ENCODE measurements around the gene CCDC141. TPM values are rescaled to one million over a fixed set of nuclear protein-coding genes. Genes with fewer than 3 reads are reported as not detected.

CCDC141 gene
- total RNA-seq, 2 experiments from 2014 or later = 10.8 to 14.6 TPM

- Mint-ChIP-seq H3K27me3 (no peaks in the 10 kb centered on the region), H3K4me1 (peaks cover 3% of the 10 kb centered on the region), H3K27ac (no peak overlapping the region), H3K9me3 (no peaks in the 10 kb centered on the region), H3K4me3 (no peak overlapping the region), H3K36me3 (ENCODE audit: low read depth) (no peaks in the 10 kb centered on the region)
- DNase-seq = no peak
- POLR2A ChIA-PET = no interaction called here
- CTCF ChIA-PET = interaction anchor here (1.0 kb wide), 1 partner anchor 9 kb away, joined by 3 read pairs; no protein-coding TSS in a partner anchor
These were observed 100.8 kb downstream of the CCDC141 start for GRCh38 chr2:178949151-178949550.

GRCh38 chr2:178947006-178947405, 102.9 kb downstream of the CCDC141 start:
- Mint-ChIP-seq H3K27ac (no peak overlapping the region), H3K4me3 (no peak overlapping the region), H3K9me3 (no peaks in the 10 kb centered on the region), H3K27me3 (no peaks in the 10 kb centered on the region), H3K36me3 (ENCODE audit: low read depth) (no peaks in the 10 kb centered on the region), H3K4me1 (peaks cover 3% of the 10 kb centered on the region)
- ChIA-PET CTCF (no interaction called here), POLR2A (no interaction called here)
- no peak for DNase-seq

GRCh38 chr2:178946494-178946893, 103.4 kb downstream of the CCDC141 start:
- ChIA-PET POLR2A (no interaction called here), CTCF (no interaction called here)
- H3K9me3 Mint-ChIP-seq = no peaks in the 10 kb centered on the region
- H3K4me3 Mint-ChIP-seq = no peak overlapping the region
- no peak overlapping the region for H3K27ac Mint-ChIP-seq
- no peak for DNase-seq
- H3K27me3 Mint-ChIP-seq = no peaks in the 10 kb centered on the region
- H3K4me1 Mint-ChIP-seq = peaks cover 3% of the 10 kb centered on the region
- no peaks in the 10 kb centered on the region for H3K36me3 Mint-ChIP-seq (ENCODE audit: low read depth)

GRCh38 chr2:178943745-178944144, 106.2 kb downstream of the CCDC141 start:
- POLR2A ChIA-PET = no interaction called here
- CTCF ChIA-PET = no interaction called here
- no peak for DNase-seq
- no peaks in the 10 kb centered on the region for H3K4me1 Mint-ChIP-seq
- H3K4me3 Mint-ChIP-seq = no peak overlapping the region
- no peak overlapping the region for H3K27ac Mint-ChIP-seq
- H3K9me3 Mint-ChIP-seq = peaks cover 4% of the 10 kb centered on the region
- no peaks in the 10 kb centered on the region for H3K36me3 Mint-ChIP-seq (ENCODE audit: low read depth)
- H3K27me3 Mint-ChIP-seq = no peaks in the 10 kb centered on the region

GRCh38 chr2:178934571-178934970, 115.4 kb downstream of the CCDC141 start:
- Mint-ChIP-seq H3K4me1 (no peaks in the 10 kb centered on the region), H3K27me3 (no peaks in the 10 kb centered on the region), H3K36me3 (ENCODE audit: low read depth) (peaks cover 14% of the 10 kb centered on the region), H3K9me3 (peaks cover 30% of the 10 kb centered on the region), H3K27ac (no peak overlapping the region), H3K4me3 (no peak overlapping the region)
- CTCF ChIA-PET = no interaction called here
- POLR2A ChIA-PET = no interaction called here
- DNase-seq = no peak

- Mint-ChIP-seq H3K4me1 (no peaks in the 10 kb centered on the region), H3K27me3 (no peaks in the 10 kb centered on the region), H3K9me3 (peaks cover 30% of the 10 kb centered on the region), H3K36me3 (ENCODE audit: low read depth) (peaks cover 14% of the 10 kb centered on the region), H3K4me3 (no peak overlapping the region), H3K27ac (no peak overlapping the region)
- no peak for DNase-seq
- ChIA-PET POLR2A (no interaction called here), CTCF (no interaction called here)
These were observed 116.4 kb downstream of the CCDC141 start for GRCh38 chr2:178933493-178933892.

- CTCF ChIA-PET = no interaction called here
- no peak for DNase-seq
- Mint-ChIP-seq H3K27ac (no peak overlapping the region), H3K27me3 (no peaks in the 10 kb centered on the region), H3K4me1 (peaks cover 3% of the 10 kb centered on the region), H3K9me3 (peaks cover 6% of the 10 kb centered on the region), H3K36me3 (ENCODE audit: low read depth) (peaks cover 5% of the 10 kb centered on the region), H3K4me3 (no peak overlapping the region)
- POLR2A ChIA-PET = no interaction called here
These were observed 121.9 kb downstream of the CCDC141 start for GRCh38 chr2:178928077-178928476.

GRCh38 chr2:178927173-178927572, 122.8 kb downstream of the CCDC141 start:
- DNase-seq = no peak
- Mint-ChIP-seq H3K27ac (no peak overlapping the region), H3K27me3 (no peaks in the 10 kb centered on the region), H3K36me3 (ENCODE audit: low read depth) (peaks cover 5% of the 10 kb centered on the region), H3K4me3 (no peak overlapping the region), H3K4me1 (peaks cover 3% of the 10 kb centered on the region), H3K9me3 (peaks cover 6% of the 10 kb centered on the region)
- ChIA-PET CTCF (interaction anchor here (0.7 to 1.3 kb wide), 3 partner anchors 8 to 12 kb away, joined by 3 read pairs; no protein-coding TSS in a partner anchor), POLR2A (no interaction called here)

- H3K36me3 Mint-ChIP-seq (ENCODE audit: low read depth) = no peaks in the 10 kb centered on the region
- no peaks in the 10 kb centered on the region for H3K27me3 Mint-ChIP-seq
- POLR2A ChIA-PET = no interaction called here
- H3K9me3 Mint-ChIP-seq = no peaks in the 10 kb centered on the region
- no peak overlapping the region for H3K27ac Mint-ChIP-seq
- H3K4me3 Mint-ChIP-seq = no peak overlapping the region
- CTCF ChIA-PET = interaction anchor here (0.9 kb wide), 1 partner anchor 29 kb away, joined by 3 read pairs; no protein-coding TSS in a partner anchor
- no peak for DNase-seq
- H3K4me1 Mint-ChIP-seq = peaks cover 3% of the 10 kb centered on the region
These were observed 125.1 kb downstream of the CCDC141 start for GRCh38 chr2:178924817-178925216.

GRCh38 chr2:178923546-178923945, 126.4 kb downstream of the CCDC141 start:
- ChIA-PET CTCF (no interaction called here), POLR2A (interaction anchor here (0.6 kb wide), 1 partner anchor 566 kb away, joined by 3 read pairs; no protein-coding TSS in a partner anchor)
- H3K36me3 Mint-ChIP-seq (ENCODE audit: low read depth) = no peaks in the 10 kb centered on the region
- no peak for DNase-seq
- no peaks in the 10 kb centered on the region for H3K27me3 Mint-ChIP-seq
- no peaks in the 10 kb centered on the region for H3K9me3 Mint-ChIP-seq
- H3K4me1 Mint-ChIP-seq = peaks cover 3% of the 10 kb centered on the region
- H3K4me3 Mint-ChIP-seq = no peak overlapping the region
- no peak overlapping the region for H3K27ac Mint-ChIP-seq

- no peak overlapping the region for H3K27ac Mint-ChIP-seq
- H3K4me3 Mint-ChIP-seq = no peak overlapping the region
- no peaks in the 10 kb centered on the region for H3K27me3 Mint-ChIP-seq
- H3K9me3 Mint-ChIP-seq = no peaks in the 10 kb centered on the region
- no peak for DNase-seq
- H3K36me3 Mint-ChIP-seq (ENCODE audit: low read depth) = no peaks in the 10 kb centered on the region
- ChIA-PET POLR2A (no interaction called here), CTCF (no interaction called here)
- no peaks in the 10 kb centered on the region for H3K4me1 Mint-ChIP-seq
These were observed 128.9 kb downstream of the CCDC141 start for GRCh38 chr2:178920916-178921513.

- Mint-ChIP-seq H3K4me3 (no peak overlapping the region), H3K36me3 (ENCODE audit: low read depth) (no peaks in the 10 kb centered on the region), H3K27ac (no peak overlapping the region), H3K4me1 (peaks cover 9% of the 10 kb centered on the region), H3K27me3 (no peaks in the 10 kb centered on the region), H3K9me3 (no peaks in the 10 kb centered on the region)
- DNase-seq = no peak
- ChIA-PET CTCF (interaction anchor here (0.9 kb wide), 1 partner anchor 10 kb away, joined by 3 read pairs; no protein-coding TSS in a partner anchor), POLR2A (no interaction called here)
These were observed 132.4 kb downstream of the CCDC141 start for GRCh38 chr2:178917555-178917954.

GRCh38 chr2:178915423-178916173, 134.3 kb downstream of the CCDC141 start:
- H3K27ac Mint-ChIP-seq = no peak overlapping the region
- CTCF ChIA-PET = interaction anchor here (0.7 kb wide), 1 partner anchor 12 kb away, joined by 3 read pairs; no protein-coding TSS in a partner anchor
- DNase-seq = no peak
- H3K9me3 Mint-ChIP-seq = no peaks in the 10 kb centered on the region
- H3K27me3 Mint-ChIP-seq = no peaks in the 10 kb centered on the region
- no peak overlapping the region for H3K4me3 Mint-ChIP-seq
- POLR2A ChIA-PET = no interaction called here
- H3K36me3 Mint-ChIP-seq (ENCODE audit: low read depth) = no peaks in the 10 kb centered on the region
- peaks cover 12% of the 10 kb centered on the region for H3K4me1 Mint-ChIP-seq

Measured in activated CD4-positive, alpha-beta T cell treated with anti-CD3 and anti-CD28 coated beads, Interleukin-2, amount 10 ng/mL, durations not matched to agents 7 days and 5 days (primary cell).